ENCODE results near the gene ZBTB9.

ZBTB9 gene

GRCh38 chr6:33419580-33420490 lies 34.5 kb upstream of the ZBTB9 start, which contains the start of gene SYNGAP1:
Gene SYNGAP1 (plus strand): TSS chr6:33420065. CDS start chr6:33420265, 200 bp downstream.
- no peak for DNase-seq (ENCODE audit: low spot score)
- TF ChIP-seq, protein P1, sequence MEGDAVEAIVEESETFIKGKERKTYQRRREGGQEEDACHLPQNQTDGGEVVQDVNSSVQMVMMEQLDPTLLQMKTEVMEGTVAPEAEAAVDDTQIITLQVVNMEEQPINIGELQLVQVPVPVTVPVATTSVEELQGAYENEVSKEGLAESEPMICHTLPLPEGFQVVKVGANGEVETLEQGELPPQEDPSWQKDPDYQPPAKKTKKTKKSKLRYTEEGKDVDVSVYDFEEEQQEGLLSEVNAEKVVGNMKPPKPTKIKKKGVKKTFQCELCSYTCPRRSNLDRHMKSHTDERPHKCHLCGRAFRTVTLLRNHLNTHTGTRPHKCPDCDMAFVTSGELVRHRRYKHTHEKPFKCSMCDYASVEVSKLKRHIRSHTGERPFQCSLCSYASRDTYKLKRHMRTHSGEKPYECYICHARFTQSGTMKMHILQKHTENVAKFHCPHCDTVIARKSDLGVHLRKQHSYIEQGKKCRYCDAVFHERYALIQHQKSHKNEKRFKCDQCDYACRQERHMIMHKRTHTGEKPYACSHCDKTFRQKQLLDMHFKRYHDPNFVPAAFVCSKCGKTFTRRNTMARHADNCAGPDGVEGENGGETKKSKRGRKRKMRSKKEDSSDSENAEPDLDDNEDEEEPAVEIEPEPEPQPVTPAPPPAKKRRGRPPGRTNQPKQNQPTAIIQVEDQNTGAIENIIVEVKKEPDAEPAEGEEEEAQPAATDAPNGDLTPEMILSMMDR (IDR thresholded peaks at IDR 0.05; ENCODE audit: extremely low read depth, insufficient read depth, missing control alignments): no peak
- in situ Hi-C loops (cut with MboI; ENCODE audit: low pct_unique_long_range_greater_than_20kb, low sequenced_read_pairs, unreplicated experiment): no loop called here

GRCh38 chr6:33420491-33421343 lies 33.7 kb upstream of the ZBTB9 start:
- DNase-seq (ENCODE audit: low spot score): no peak
- in situ Hi-C loops (cut with MboI; ENCODE audit: low pct_unique_long_range_greater_than_20kb, low sequenced_read_pairs, unreplicated experiment): no loop called here
- TF ChIP-seq, protein P1 (IDR thresholded peaks at IDR 0.05; ENCODE audit: extremely low read depth, insufficient read depth, missing control alignments): no peak

GRCh38 chr6:33421344-33421643 lies 33.1 kb upstream of the ZBTB9 start:
- TF ChIP-seq, protein P1 (IDR thresholded peaks at IDR 0.05; ENCODE audit: extremely low read depth, insufficient read depth, missing control alignments): no peak
- in situ Hi-C loops (cut with MboI; ENCODE audit: low pct_unique_long_range_greater_than_20kb, low sequenced_read_pairs, unreplicated experiment): no loop called here
- no peak for DNase-seq (ENCODE audit: low spot score)

- no peak for DNase-seq (ENCODE audit: low spot score)
These were observed 30.6 kb upstream of the ZBTB9 start for GRCh38 chr6:33423777-33424176.

DNA sequence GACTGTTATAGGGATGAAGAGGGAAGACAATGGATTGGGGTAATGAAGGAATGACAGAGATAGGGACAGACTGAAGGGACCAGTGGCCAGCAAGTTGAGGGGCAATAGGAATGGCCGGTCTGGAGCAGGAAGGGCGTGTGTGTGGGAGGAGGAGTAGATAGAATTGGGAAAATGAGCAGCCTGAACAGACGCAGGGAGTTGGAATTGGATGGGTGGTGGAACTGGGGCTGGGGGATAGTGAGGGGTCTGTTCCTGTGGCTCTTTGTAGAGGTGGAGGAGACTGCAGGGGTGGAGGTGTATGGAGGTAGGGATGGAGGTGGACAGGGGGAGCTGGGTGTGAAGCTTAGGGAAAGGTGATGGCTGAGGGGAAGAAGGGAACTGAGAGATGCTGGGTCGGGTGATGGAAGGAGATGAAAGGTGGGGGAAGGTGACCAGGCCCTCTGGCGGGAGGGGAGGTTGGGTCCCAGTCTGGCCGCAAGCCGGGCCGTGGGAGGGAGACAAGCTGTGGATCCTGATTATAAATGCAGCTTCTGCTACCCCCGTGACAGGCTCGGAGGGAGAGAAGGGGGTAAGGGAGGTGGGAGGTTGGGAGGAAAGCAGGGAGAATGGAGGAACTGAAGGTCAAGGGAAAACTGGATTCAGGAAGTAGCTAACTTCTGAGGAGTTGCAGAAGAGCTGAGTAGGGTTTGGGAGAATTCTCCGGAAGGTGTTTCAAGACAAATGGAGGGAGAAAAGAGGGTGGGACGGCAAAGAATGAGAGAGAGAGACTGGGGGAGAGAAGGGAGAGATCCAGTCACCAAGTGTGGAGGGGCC lies 29.3 kb upstream of the ZBTB9 start:
- in situ Hi-C loops (cut with MboI; ENCODE audit: low pct_unique_long_range_greater_than_20kb, low sequenced_read_pairs, unreplicated experiment): no loop called here
- peak; percentile 30 for DNase-seq (ENCODE audit: low spot score)
- TF ChIP-seq, protein P1 (IDR thresholded peaks at IDR 0.05; ENCODE audit: extremely low read depth, insufficient read depth, missing control alignments): no peak

More at GRCh38 chr6:33423777-33424176, 30.6 kb upstream of the ZBTB9 start:
- TF ChIP-seq, protein P1 (IDR thresholded peaks at IDR 0.05; ENCODE audit: extremely low read depth, insufficient read depth, missing control alignments): no peak
- in situ Hi-C loops (cut with MboI; ENCODE audit: low pct_unique_long_range_greater_than_20kb, low sequenced_read_pairs, unreplicated experiment): no loop called here

All from GM13977 (cell line).